ENCODE results near the gene PRAC1.

DNA sequence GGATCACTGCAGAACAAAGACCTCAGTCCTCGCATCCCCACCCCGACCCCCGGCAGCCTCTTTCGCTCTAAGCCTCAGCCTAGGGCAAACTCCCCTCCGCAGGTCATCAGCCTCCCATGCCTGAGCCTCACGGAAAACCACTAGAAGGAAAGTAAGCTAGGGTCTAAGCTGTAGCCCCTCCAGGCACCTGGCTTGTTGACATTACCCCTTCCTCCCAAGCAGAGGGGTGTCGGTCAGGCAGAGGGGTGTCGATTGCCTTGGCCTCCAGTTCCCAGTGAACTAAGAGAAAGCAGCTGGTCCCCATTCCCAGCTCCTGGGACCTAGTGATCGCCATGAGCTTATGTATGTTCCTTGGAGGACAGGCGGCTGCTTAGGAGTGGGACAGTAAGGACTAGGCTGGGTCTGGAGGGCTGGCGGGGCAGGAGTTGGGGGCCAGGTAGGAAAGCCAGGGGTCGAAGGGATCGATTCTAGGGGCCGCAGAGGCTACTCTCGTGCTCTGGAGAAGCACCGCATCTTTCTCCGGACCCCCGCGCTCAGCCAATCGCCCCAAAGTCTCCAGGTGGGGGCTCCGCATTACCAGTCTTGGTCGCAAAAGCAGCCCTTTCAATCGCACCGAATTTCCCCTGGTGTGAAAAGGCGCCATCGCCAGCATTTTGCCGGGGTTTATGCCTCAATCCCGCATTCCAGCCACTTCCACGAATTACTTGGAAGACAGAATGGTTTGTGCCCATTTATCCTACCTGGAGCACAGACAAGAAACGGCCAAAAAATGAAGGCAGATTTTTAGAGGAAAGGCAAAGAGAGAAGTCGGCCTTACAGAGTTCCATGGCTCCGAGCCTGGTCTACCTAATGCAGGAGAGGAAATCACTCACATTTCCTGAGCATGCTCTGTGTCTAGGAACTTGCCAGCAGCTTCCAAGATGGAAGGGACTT lies 27.6 kb upstream of the PRAC1 start:
- TF ChIP-seq, protein P1, sequence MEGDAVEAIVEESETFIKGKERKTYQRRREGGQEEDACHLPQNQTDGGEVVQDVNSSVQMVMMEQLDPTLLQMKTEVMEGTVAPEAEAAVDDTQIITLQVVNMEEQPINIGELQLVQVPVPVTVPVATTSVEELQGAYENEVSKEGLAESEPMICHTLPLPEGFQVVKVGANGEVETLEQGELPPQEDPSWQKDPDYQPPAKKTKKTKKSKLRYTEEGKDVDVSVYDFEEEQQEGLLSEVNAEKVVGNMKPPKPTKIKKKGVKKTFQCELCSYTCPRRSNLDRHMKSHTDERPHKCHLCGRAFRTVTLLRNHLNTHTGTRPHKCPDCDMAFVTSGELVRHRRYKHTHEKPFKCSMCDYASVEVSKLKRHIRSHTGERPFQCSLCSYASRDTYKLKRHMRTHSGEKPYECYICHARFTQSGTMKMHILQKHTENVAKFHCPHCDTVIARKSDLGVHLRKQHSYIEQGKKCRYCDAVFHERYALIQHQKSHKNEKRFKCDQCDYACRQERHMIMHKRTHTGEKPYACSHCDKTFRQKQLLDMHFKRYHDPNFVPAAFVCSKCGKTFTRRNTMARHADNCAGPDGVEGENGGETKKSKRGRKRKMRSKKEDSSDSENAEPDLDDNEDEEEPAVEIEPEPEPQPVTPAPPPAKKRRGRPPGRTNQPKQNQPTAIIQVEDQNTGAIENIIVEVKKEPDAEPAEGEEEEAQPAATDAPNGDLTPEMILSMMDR (IDR thresholded peaks at IDR 0.05) = no peak
- no peak for TF ChIP-seq POLR2A (IDR thresholded peaks at IDR 0.05)
